ENCODE data around the gene KIF26A.

DNA sequence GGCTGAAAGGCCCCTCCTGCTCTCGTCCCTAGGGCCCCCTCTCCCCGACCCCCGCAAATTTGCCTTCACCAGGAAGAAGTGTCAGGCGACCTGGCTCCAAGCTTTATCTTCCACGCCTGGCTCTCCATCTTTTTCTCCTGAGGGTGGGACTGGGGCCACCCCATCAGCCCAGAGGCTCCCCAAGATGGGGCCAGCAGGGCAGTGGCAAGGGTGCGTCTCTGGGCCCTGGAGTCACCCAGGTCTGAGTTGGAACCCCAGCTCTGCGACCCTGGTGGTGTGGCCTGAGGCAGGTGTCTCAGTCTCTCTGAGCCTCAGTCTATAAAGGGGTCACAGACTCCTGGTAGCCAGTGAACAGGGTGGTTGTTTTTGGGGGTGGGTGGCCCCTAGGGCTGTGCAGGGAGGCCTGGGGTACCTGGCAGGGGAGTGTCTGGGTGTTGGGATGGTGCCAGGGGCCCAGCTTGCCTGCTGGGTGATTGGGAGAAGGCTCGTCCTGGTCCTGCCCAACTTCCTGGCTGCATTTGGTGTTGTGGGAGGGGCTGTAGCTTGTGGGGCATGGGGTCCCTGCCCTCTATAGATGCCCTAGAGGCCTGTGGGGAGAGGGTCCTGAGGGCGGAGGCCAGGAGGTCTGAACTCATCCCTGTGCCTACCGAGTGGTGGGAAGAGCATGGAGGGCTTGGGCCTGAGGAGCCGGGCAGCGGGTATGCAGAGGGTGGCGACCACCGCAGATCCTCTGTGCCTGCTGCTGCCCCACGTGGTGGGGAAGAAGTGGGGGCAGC lies 7.6 kb downstream of the KIF26A start:
- no peak for TF ChIP-seq POLR2A (IDR thresholded peaks at IDR 0.05; ENCODE audit: low read depth, low read length)
- no peak for TF ChIP-seq CTCF (conservative IDR thresholded peaks at IDR 0.05; ENCODE audit: low read depth, low read length)
- TF ChIP-seq MXI1 (IDR thresholded peaks at IDR 0.05; ENCODE audit: borderline replicate concordance, low read depth, low read length) = no peak
- no peak for TF ChIP-seq BHLHE40 (IDR thresholded peaks at IDR 0.05; ENCODE audit: low read depth, low read length)
- TF ChIP-seq RAD21 (IDR thresholded peaks at IDR 0.05; ENCODE audit: low read length) = no peak
- no peak for TF ChIP-seq NFE2L2 (IDR thresholded peaks at IDR 0.05; ENCODE audit: low read depth, low read length)
- TF ChIP-seq, protein P1, sequence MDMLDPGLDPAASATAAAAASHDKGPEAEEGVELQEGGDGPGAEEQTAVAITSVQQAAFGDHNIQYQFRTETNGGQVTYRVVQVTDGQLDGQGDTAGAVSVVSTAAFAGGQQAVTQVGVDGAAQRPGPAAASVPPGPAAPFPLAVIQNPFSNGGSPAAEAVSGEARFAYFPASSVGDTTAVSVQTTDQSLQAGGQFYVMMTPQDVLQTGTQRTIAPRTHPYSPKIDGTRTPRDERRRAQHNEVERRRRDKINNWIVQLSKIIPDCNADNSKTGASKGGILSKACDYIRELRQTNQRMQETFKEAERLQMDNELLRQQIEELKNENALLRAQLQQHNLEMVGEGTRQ (IDR thresholded peaks at IDR 0.05; ENCODE audit: low read depth, low read length) = no peak
- no peak for TF ChIP-seq RFX5 (IDR thresholded peaks at IDR 0.05; ENCODE audit: low read depth, low read length)

Data from IMR-90 (cell line).